ENCODE results near the gene KRTAP6-1. TPM values are rescaled to one million over a fixed set of nuclear protein-coding genes. Genes with fewer than 3 reads are reported as not detected.

The KRTAP6-1 gene
- total RNA-seq, 1 donor from 2014 or later = not detected

GRCh38 chr21:30605968-30606367 is 7.8 kb downstream of the KRTAP6-1 start:
- intact Hi-C loops (cut with micrococcal nuclease) = no loop called here
- Mint-ChIP-seq H3K36me3 (ENCODE audit: low read depth) (no peaks in the 10 kb centered on the region), H3K27me3 (no peaks in the 10 kb centered on the region), H3K4me3 (no peak overlapping the region), H3K9me3 (peaks cover 7% of the 10 kb centered on the region), H3K4me1 (no peaks in the 10 kb centered on the region), H3K27ac (no peak overlapping the region)
- ChIA-PET CTCF (no interaction called here), POLR2A (no interaction called here)
- DNase-seq = no peak
- ATAC-seq (ENCODE audit: low read depth) = no peak
- TF ChIP-seq CTCF (IDR thresholded peaks at IDR 0.05) = no peak

GRCh38 chr21:30600787-30601186 is 12.9 kb downstream of the KRTAP6-1 start, which contains the start of gene KRTAP22-1:
KRTAP22-1 (plus strand) TSS chr21:30601087.
- Mint-ChIP-seq H3K27ac (no peak within 1 kb of the TSS), H3K36me3 (ENCODE audit: low read depth) (no peaks in the 10 kb centered on the region), H3K4me3 (no peak within 1 kb of the TSS), H3K27me3 (no peaks in the 10 kb centered on the region), H3K4me1 (no peaks in the 10 kb centered on the region), H3K9me3 (no peaks in the 10 kb centered on the region)
- DNase-seq = no peak
- intact Hi-C loops (cut with micrococcal nuclease) = no loop called here
- CTCF ChIA-PET = no interaction called here
- no peak for TF ChIP-seq CTCF (IDR thresholded peaks at IDR 0.05)
- POLR2A ChIA-PET = no interaction called here
- no peak for ATAC-seq (ENCODE audit: low read depth)

GRCh38 chr21:30598802-30599201 is 14.9 kb downstream of the KRTAP6-1 start, which contains the start of gene KRTAP6-2:
KRTAP6-2 (minus strand) TSS chr21:30598902; CDS start chr21:30598874, 28 bp downstream.
- Mint-ChIP-seq H3K27ac (no peak within 1 kb of the TSS), H3K9me3 (no peaks in the 10 kb centered on the region), H3K4me1 (no peaks in the 10 kb centered on the region), H3K4me3 (no peak within 1 kb of the TSS), H3K27me3 (no peaks in the 10 kb centered on the region), H3K36me3 (ENCODE audit: low read depth) (no peaks in the 10 kb centered on the region)
- ATAC-seq (ENCODE audit: low read depth) = no peak
- intact Hi-C loops (cut with micrococcal nuclease) = no loop called here
- TF ChIP-seq CTCF (IDR thresholded peaks at IDR 0.05) = no peak
- CTCF ChIA-PET = no interaction called here
- no peak for DNase-seq
- POLR2A ChIA-PET = no interaction called here

GRCh38 chr21:30592140-30592539 is 21.6 kb downstream of the KRTAP6-1 start, which contains the start of gene KRTAP6-3:
KRTAP6-3 (plus strand) TSS chr21:30592440; CDS start chr21:30592446, 6 bp downstream.
- H3K4me1 Mint-ChIP-seq = no peaks in the 10 kb centered on the region
- H3K27me3 Mint-ChIP-seq = no peaks in the 10 kb centered on the region
- intact Hi-C loops (cut with micrococcal nuclease) = no loop called here
- H3K4me3 Mint-ChIP-seq = no peak within 1 kb of the TSS
- H3K9me3 Mint-ChIP-seq = peaks cover 3% of the 10 kb centered on the region
- no peak for DNase-seq
- TF ChIP-seq CTCF (IDR thresholded peaks at IDR 0.05) = no peak
- CTCF ChIA-PET = no interaction called here
- no peaks in the 10 kb centered on the region for H3K36me3 Mint-ChIP-seq (ENCODE audit: low read depth)
- H3K27ac Mint-ChIP-seq = no peak within 1 kb of the TSS
- no peak for ATAC-seq (ENCODE audit: low read depth)
- POLR2A ChIA-PET = no interaction called here

GRCh38 chr21:30590297-30590696 is 23.4 kb downstream of the KRTAP6-1 start, which contains the start of gene KRTAP22-2:
KRTAP22-2 (minus strand) TSS chr21:30590397.
- ChIA-PET CTCF (no interaction called here), POLR2A (no interaction called here)
- no peak within 1 kb of the TSS for H3K4me3 Mint-ChIP-seq
- TF ChIP-seq CTCF (IDR thresholded peaks at IDR 0.05) = no peak
- H3K27me3 Mint-ChIP-seq = no peaks in the 10 kb centered on the region
- ATAC-seq (ENCODE audit: low read depth) = no peak
- H3K27ac Mint-ChIP-seq = no peak within 1 kb of the TSS
- no peaks in the 10 kb centered on the region for H3K36me3 Mint-ChIP-seq (ENCODE audit: low read depth)
- H3K9me3 Mint-ChIP-seq = peaks cover 5% of the 10 kb centered on the region
- no peak for DNase-seq
- intact Hi-C loops (cut with micrococcal nuclease) = no loop called here
- no peaks in the 10 kb centered on the region for H3K4me1 Mint-ChIP-seq
